ENCODE data around the gene ARHGAP6. TPM values are rescaled to one million over a fixed set of nuclear protein-coding genes. Genes with fewer than 3 reads are reported as not detected.

ARHGAP6 gene
- total and polyA plus RNA-seq, 9 of the 15 experiments (the other 6 are each of a cell fraction or from before 2014, with no cell fraction given): 12.5 to 63.6 (median 41.8) TPM

- TF ChIP-seq PREB (CRISPR knock-in tag; IDR thresholded peaks at IDR 0.05) (no peak), ZBTB11 (CRISPR knock-in tag; IDR thresholded peaks at IDR 0.05) (no peak)
These were observed 103.2 kb downstream of the ARHGAP6 start (continued) for GRCh38 chrX:11562570-11562969.

GRCh38 chrX:11558972-11559371 lies 106.7 kb downstream of the ARHGAP6 start:
- Histone ChIP-seq H3K36me3 (ENCODE audit: control insufficient read depth, insufficient read depth, low read length) (no peaks in the 10 kb centered on the region), H3K9ac (ENCODE audit: insufficient read depth in 1 of 2, low read depth in 2 of 2, low read length in 2 of 2) (no peak overlapping the region), H3K4me3 (no peak overlapping the region), H3K27ac (ENCODE audit: extremely low read depth, low read depth, low read length) (no peak overlapping the region), H3K79me2 (ENCODE audit: control insufficient read depth, insufficient read depth, low read length) (no peaks in the 10 kb centered on the region), H3K9me1 (ENCODE audit: control insufficient read depth, insufficient read depth, low read length) (no peaks in the 10 kb centered on the region), H3K4me1 (replicated peaks in 1 of 2; ENCODE audit: control insufficient read depth in 2 of 2, insufficient read depth in 2 of 2, low read length in 2 of 2) (no peaks in the 10 kb centered on the region; a peak in 1 of 5 replicates), H4K20me1 (replicated peaks; ENCODE audit: control insufficient read depth, insufficient read depth, low read length) (no peaks in the 10 kb centered on the region), H3K4me2 (ENCODE audit: insufficient read depth, low read length) (no peak overlapping the region), H3K27me3 (ENCODE audit: control insufficient read depth in 2 of 2, insufficient read depth in 2 of 2, low read length in 2 of 2) (no peaks in the 10 kb centered on the region), H3K9me3 (replicated peaks; ENCODE audit: control insufficient read depth, insufficient read depth, low read depth, low read length) (no peaks in the 10 kb centered on the region), H2AFZ (ENCODE audit: low read depth, low read length) (peak overlapping the region; percentile 65; the same call in 1 of the 2 replicates)
- intact Hi-C loops (cut with micrococcal nuclease) (no loop called here), in situ Hi-C loops (cut with MboI) (no loop called here)
- DNase-seq (ENCODE audit: extremely low read depth in 1 of 4, low spot score in 3 of 4): peak; percentile 55 to 68 (median 62)
- BruUV-seq (replicated peaks): no TSS peak
- FAIRE-seq: peak; percentile 77
- ChIA-PET CTCF (ENCODE audit: low intra/inter-chr PET ratio) (no interaction called here), POLR2A (interaction anchor here (1.4 kb wide), 1 partner anchor 9 kb away, joined by 3 read pairs; no protein-coding TSS in a partner anchor)
- WGBS (ENCODE audit: insufficient coverage, low coverage, missing lambda C conversion rate): 48% methylated on average over 4 of the region's 4 CpGs
- peak; percentile 92 for ATAC-seq
- no peak for TF ChIP-seq HCFC1 (IDR thresholded peaks at IDR 0.05; ENCODE audit: low read depth, low read length)
- peak; percentile 16; the same call in 1 of the 2 replicates for TF ChIP-seq ATF7 (IDR thresholded peaks at IDR 0.05)
- TF ChIP-seq C11orf30 (IDR thresholded peaks at IDR 0.05; ENCODE audit: low read depth): no peak
- no peak for TF ChIP-seq FOXJ2 (tag; IDR thresholded peaks at IDR 0.05)
- TF ChIP-seq TFE3 (CRISPR knock-in tag; IDR thresholded peaks at IDR 0.05): no peak
- TF ChIP-seq ZBTB9 (CRISPR knock-in tag; IDR thresholded peaks at IDR 0.05): no peak
- TF ChIP-seq ZNF217 (CRISPR knock-in tag; IDR thresholded peaks at IDR 0.05): no peak
- TF ChIP-seq ZKSCAN1 (IDR thresholded peaks at IDR 0.05; ENCODE audit: low read depth, low read length): no peak
- TF ChIP-seq CREM (IDR thresholded peaks at IDR 0.05; ENCODE audit: low read depth): 0 out of 2 replicates have a peak, but pooled peaks have one; percentile 8
- no peak for TF ChIP-seq XRCC3 (IDR thresholded peaks at IDR 0.05)
